Loucy (cell line): ENCODE results near the gene NOXO1.
A peak's percentile ranks its signal among the peaks of the same experiment; 100 is the strongest.

Experiments
- H2AFZ ChIP-seq: fragments of 200-600 bp; sonication (generic); 2 replicates; pipeline ENCODE4 v1.6.0; 2016; ENCODE audit warnings: antibody characterized with exemption, mild to moderate bottlenecking, low read length, moderate library complexity
- H3F3A ChIP-seq: fragments of 200-600 bp; 2 replicates; pipeline ENCODE4 v1.6.0; 2016; ENCODE audit warnings: antibody characterized with exemption, low read depth, mild to moderate bottlenecking
- H3K27me3 ChIP-seq: fragments of 200-600 bp; sonication (generic); 2 replicates; pipeline ENCODE4 v1.6.1; 2014; ENCODE audit warnings: low read length, mild to moderate bottlenecking; ENCODE audit not compliant: insufficient read depth, poor library complexity, severe bottlenecking
- H3K36me3 ChIP-seq: fragments of 200-600 bp; sonication (generic); 2 replicates; pipeline ENCODE4 v1.6.1; 2016; ENCODE audit warnings: low read length; ENCODE audit not compliant: insufficient read depth
- H3K4me1 ChIP-seq: fragments of 200-600 bp; sonication (generic); 2 replicates; pipeline ENCODE4 v1.5.1; 2014; ENCODE audit warnings: low read length, mild to moderate bottlenecking; ENCODE audit not compliant: insufficient read depth, poor library complexity, severe bottlenecking
- H3K4me2 ChIP-seq: fragments of 200-600 bp; sonication (generic); 2 replicates; pipeline ENCODE4 v1.6.0; 2014; ENCODE audit warnings: antibody characterized with exemption, low read length, low read depth, mild to moderate bottlenecking; ENCODE audit not compliant: poor library complexity, severe bottlenecking
- H3K4me3 ChIP-seq: fragments of 200-600 bp; sonication (generic); 2 replicates; pipeline ENCODE4 v1.5.1; 2014; ENCODE audit warnings: low read length, mild to moderate bottlenecking, mixed read lengths; ENCODE audit not compliant: poor library complexity, severe bottlenecking
- H3K79me2 ChIP-seq: fragments of 200-600 bp; sonication (generic); 2 replicates; pipeline ENCODE4 v1.6.1; 2014; ENCODE audit warnings: low read length; ENCODE audit not compliant: insufficient read depth
- H3K9ac ChIP-seq: fragments of 200-600 bp; sonication (generic); 2 replicates; pipeline ENCODE4 v1.6.0; 2014; ENCODE audit warnings: mild to moderate bottlenecking, low read depth, low read length, moderate library complexity; ENCODE audit not compliant: poor library complexity, severe bottlenecking
- H3K9me2 ChIP-seq: fragments of 200-600 bp; sonication (generic); replicated peaks from 2 replicates; pipeline ENCODE4 v1.6.1; 2016; ENCODE audit warnings: low read depth, low read length, mixed read lengths
- H3K9me3 ChIP-seq: fragments of 200-600 bp; sonication (generic); 2 replicates; pipeline ENCODE4 v1.6.1; 2014; ENCODE audit warnings: mild to moderate bottlenecking, antibody characterized with exemption, low read length, low read depth; ENCODE audit not compliant: insufficient read depth
- H4K20me1 ChIP-seq: fragments of 200-600 bp; sonication (generic); 2 replicates; pipeline ENCODE4 v1.6.0; 2014; ENCODE audit warnings: antibody characterized with exemption, low read length, mild to moderate bottlenecking; ENCODE audit not compliant: insufficient read depth, poor library complexity, severe bottlenecking
- EZH2phosphoT487 ChIP-seq: fragments of 200-600 bp; IDR thresholded peaks from 2 replicates; pipeline ENCODE4 v1.6.1; 2018; ENCODE audit warnings: antibody characterized with exemption, mild to moderate bottlenecking, moderate library complexity, borderline replicate concordance
- TF ChIP-seq, protein P1 (sequence below): fragments of 200-600 bp; sonication (generic); conservative IDR thresholded peaks from 2 replicates; pipeline ENCODE4 v1.5.1; 2014; ENCODE audit warnings: mild to moderate bottlenecking, antibody characterized with exemption, low read length

NOXO1 gene

DNA sequence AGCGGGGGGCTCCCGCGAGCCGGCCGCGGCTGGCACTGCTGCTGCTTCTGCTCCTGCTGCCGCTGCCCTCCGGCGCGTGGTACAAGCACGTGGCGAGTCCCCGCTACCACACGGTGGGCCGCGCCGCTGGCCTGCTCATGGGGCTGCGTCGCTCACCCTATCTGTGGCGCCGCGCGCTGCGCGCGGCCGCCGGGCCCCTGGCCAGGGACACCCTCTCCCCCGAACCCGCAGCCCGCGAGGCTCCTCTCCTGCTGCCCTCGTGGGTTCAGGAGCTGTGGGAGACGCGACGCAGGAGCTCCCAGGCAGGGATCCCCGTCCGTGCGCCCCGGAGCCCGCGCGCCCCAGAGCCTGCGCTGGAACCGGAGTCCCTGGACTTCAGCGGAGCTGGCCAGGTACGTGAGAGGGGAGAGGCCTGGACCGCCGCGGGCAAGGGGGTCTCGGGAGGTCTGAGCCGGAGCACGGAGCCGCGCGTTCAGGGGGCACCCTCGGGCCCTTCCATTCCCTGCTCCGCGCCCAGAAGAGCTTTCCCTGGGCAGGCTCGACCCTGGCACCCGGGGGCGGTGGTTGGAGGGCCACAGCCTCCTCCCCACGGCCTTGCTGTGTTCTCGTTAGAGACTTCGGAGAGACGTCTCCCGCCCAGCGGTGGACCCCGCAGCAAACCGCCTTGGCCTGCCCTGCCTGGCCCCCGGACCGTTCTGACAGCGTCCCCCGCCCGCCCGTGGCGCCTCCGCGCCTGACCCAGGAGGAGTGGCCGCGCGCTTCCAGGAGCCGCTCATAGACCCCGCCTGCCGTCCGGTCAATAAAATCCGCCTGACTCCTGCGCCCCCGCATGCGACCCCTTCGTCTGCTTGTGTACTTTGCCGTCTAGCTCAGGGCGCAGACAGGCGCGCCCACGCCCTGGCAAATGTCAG lies 38.9 kb upstream of the NOXO1 start:
- H3K9ac ChIP-seq = no peak overlapping the region
- H3K27me3 ChIP-seq = no peaks in the 10 kb centered on the region
- H4K20me1 ChIP-seq = no peaks in the 10 kb centered on the region
- H3K4me3 ChIP-seq = no peak overlapping the region
- H3K4me2 ChIP-seq = no peak overlapping the region
- no peaks in the 10 kb centered on the region for H3F3A ChIP-seq
- no peaks in the 10 kb centered on the region for H3K36me3 ChIP-seq
- H3K9me3 ChIP-seq = no peaks in the 10 kb centered on the region
- H2AFZ ChIP-seq = no peak overlapping the region
- H3K4me1 ChIP-seq = peaks cover 10% of the 10 kb centered on the region
- TF ChIP-seq, protein P1, sequence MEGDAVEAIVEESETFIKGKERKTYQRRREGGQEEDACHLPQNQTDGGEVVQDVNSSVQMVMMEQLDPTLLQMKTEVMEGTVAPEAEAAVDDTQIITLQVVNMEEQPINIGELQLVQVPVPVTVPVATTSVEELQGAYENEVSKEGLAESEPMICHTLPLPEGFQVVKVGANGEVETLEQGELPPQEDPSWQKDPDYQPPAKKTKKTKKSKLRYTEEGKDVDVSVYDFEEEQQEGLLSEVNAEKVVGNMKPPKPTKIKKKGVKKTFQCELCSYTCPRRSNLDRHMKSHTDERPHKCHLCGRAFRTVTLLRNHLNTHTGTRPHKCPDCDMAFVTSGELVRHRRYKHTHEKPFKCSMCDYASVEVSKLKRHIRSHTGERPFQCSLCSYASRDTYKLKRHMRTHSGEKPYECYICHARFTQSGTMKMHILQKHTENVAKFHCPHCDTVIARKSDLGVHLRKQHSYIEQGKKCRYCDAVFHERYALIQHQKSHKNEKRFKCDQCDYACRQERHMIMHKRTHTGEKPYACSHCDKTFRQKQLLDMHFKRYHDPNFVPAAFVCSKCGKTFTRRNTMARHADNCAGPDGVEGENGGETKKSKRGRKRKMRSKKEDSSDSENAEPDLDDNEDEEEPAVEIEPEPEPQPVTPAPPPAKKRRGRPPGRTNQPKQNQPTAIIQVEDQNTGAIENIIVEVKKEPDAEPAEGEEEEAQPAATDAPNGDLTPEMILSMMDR = no peak
- no peak for TF ChIP-seq EZH2phosphoT487
- no peaks in the 10 kb centered on the region for H3K79me2 ChIP-seq
- H3K9me2 ChIP-seq = no peaks in the 10 kb centered on the region

GRCh38 chr16:2019518-2019920 lies 38.2 kb upstream of the NOXO1 start, which contains the start of gene NPW:
NPW (plus strand) TSS chr16:2019785.
- Histone ChIP-seq H3K79me2 (no peaks in the 10 kb centered on the region), H3K9ac (no peak within 1 kb of the TSS), H3K4me1 (peaks cover 10% of the 10 kb centered on the region), H3K4me2 (no peak within 1 kb of the TSS), H2AFZ (no peak within 1 kb of the TSS), H3K36me3 (no peaks in the 10 kb centered on the region), H3K4me3 (no peak within 1 kb of the TSS), H3K9me2 (no peaks in the 10 kb centered on the region), H3K9me3 (no peaks in the 10 kb centered on the region), H4K20me1 (no peaks in the 10 kb centered on the region), H3K27me3 (no peaks in the 10 kb centered on the region), H3F3A (no peaks in the 10 kb centered on the region)
- TF ChIP-seq, protein P1 = no peak
- TF ChIP-seq EZH2phosphoT487 = no peak

DNA sequence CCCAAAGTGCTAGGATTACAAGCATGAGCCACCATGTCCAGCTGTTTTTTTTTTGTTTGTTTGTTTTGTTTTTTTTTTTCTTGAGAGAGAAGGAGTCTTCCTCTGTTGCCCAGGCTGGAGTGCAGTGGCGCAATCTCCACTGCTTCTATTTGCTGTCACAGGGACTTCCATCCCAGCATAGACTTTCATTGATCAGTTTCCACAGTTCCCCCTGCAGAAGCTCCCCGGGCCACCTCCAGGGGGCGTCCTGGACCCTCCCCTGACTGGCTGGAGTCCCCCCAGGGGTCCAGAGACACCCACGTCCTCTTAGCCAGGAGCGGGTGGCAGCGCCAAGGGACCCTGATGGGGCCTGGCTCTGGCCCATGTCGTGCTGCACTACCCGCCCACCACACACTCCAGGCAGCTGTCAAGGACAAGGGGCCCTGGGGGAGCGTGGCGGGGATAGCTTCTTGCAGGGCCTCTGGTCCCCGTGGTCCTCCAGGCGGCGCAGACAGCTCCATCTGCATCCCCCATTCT lies 35.2 kb upstream of the NOXO1 start:
- H3K9ac ChIP-seq = no peak overlapping the region
- no peaks in the 10 kb centered on the region for H3K9me3 ChIP-seq
- H3K4me3 ChIP-seq = no peak overlapping the region
- no peaks in the 10 kb centered on the region for H3K79me2 ChIP-seq
- H3K4me1 ChIP-seq = no peaks in the 10 kb centered on the region
- H3K9me2 ChIP-seq = no peaks in the 10 kb centered on the region
- no peak overlapping the region for H2AFZ ChIP-seq
- H3K36me3 ChIP-seq = no peaks in the 10 kb centered on the region
- H3K27me3 ChIP-seq = no peaks in the 10 kb centered on the region
- no peak for TF ChIP-seq EZH2phosphoT487
- TF ChIP-seq, protein P1 = peak; percentile 52
- H3F3A ChIP-seq = no peaks in the 10 kb centered on the region
- no peak overlapping the region for H3K4me2 ChIP-seq
- no peaks in the 10 kb centered on the region for H4K20me1 ChIP-seq
